ENCODE results near the gene GRIN1. TPM values are rescaled to one million over a fixed set of nuclear protein-coding genes. Genes with fewer than 3 reads are reported as not detected.
A peak's percentile ranks its signal among the peaks of the same experiment; 100 is the strongest.

The GRIN1 gene
- polyA plus RNA-seq, 2 of the 4 experiments (the other 2 are of a cell fraction) = 0.13 to 0.45 TPM

DNA sequence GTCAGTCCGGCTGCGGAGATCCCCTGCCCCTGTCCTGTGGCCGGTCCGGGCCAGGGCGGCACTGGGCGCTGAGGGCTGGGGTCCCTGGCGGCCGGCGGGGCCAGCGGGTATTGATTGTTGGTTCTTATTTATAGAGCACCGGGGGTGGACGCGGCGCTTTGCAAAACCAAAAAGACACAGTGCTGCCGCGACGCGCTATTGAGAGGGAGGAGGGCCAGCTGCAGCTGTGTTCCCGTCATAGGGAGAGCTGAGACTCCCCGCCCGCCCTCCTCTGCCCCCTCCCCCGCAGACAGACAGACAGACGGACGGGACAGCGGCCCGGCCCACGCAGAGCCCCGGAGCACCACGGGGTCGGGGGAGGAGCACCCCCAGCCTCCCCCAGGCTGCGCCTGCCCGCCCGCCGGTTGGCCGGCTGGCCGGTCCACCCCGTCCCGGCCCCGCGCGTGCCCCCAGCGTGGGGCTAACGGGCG, 28.4 kb downstream of the GRIN1 start (continued):
- TF ChIP-seq JUNB (IDR thresholded peaks at IDR 0.05) (no peak), FOSB (CRISPR knock-in tag; IDR thresholded peaks at IDR 0.05) (no peak), CBX8 (IDR thresholded peaks at IDR 0.05) (no peak), MAFK (IDR thresholded peaks at IDR 0.05; ENCODE audit: partially characterized antibody) (no peak), NPAS2 (CRISPR knock-in tag; IDR thresholded peaks at IDR 0.05; ENCODE audit: borderline replicate concordance) (no peak), HOXB5 (CRISPR knock-in tag; IDR thresholded peaks at IDR 0.05) (no peak)

DNA sequence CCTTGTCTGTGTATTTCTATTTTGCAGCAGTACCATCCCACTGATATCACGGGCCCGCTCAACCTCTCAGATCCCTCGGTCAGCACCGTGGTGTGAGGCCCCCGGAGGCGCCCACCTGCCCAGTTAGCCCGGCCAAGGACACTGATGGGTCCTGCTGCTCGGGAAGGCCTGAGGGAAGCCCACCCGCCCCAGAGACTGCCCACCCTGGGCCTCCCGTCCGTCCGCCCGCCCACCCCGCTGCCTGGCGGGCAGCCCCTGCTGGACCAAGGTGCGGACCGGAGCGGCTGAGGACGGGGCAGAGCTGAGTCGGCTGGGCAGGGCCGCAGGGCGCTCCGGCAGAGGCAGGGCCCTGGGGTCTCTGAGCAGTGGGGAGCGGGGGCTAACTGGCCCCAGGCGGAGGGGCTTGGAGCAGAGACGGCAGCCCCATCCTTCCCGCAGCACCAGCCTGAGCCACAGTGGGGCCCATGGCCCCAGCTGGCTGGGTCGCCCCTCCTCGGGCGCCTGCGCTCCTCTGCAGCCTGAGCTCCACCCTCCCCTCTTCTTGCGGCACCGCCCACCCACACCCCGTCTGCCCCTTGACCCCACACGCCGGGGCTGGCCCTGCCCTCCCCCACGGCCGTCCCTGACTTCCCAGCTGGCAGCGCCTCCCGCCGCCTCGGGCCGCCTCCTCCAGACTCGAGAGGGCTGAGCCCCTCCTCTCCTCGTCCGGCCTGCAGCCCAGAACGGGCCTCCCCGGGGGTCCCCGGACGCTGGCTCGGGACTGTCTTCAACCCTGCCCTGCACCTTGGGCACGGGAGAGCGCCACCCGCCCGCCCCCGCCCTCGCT, 29.0 kb downstream of the GRIN1 start:
- peak in 1 of 2 experiments; percentile 77 for DNase-seq (ENCODE audit: low read depth in 1 of 2, low spot score in 1 of 2)
- ChIA-PET POLR2A (interaction anchor here (0.6 to 2.0 kb wide), 9 partner anchors 9 to 81 kb away, joined by 3 to 10 read pairs (median 4); partner anchors contain the start of genes MAN1B1, SSNA1 and TUBB4B), CTCF (interaction anchor here (0.8 to 16.5 kb wide), 8 partner anchors 9 to 69 kb away, joined by 3 to 156 read pairs (median 7); partner anchors contain the start of genes ANAPC2, CYSRT1, RNF224 and SSNA1)
- Histone ChIP-seq H3K9me3 (no peaks in the 10 kb centered on the region), H3K27ac (peak overlapping the region; percentile 59 to 78), H3K4me1 (peaks cover 27% of the 10 kb centered on the region), H3K4me3 (peak overlapping the region; percentile 47), H3K4me2 (peak overlapping the region; percentile 99)
- WGBS (ENCODE audit: missing lambda C conversion rate) = 1% methylated on average over 13 of the region's 57 CpGs
- no peak for FAIRE-seq
- peak; percentile 17 to 57; a peak in 5 of 6 replicates for ATAC-seq
- TF ChIP-seq HOXB13 (CRISPR knock-in tag; IDR thresholded peaks at IDR 0.05; ENCODE audit: low read depth) (no peak), MAX (IDR thresholded peaks at IDR 0.05) (no peak), PHF8 (IDR thresholded peaks at IDR 0.05; ENCODE audit: borderline replicate concordance, low read depth) (no peak), ZSCAN20 (CRISPR knock-in tag; IDR thresholded peaks at IDR 0.05) (no peak), CTCF (IDR thresholded peaks at IDR 0.05) (no peak), CHD4 (IDR thresholded peaks at IDR 0.05; ENCODE audit: borderline replicate concordance) (no peak), FOXS1 (CRISPR knock-in tag; IDR thresholded peaks at IDR 0.05) (no peak), CBX2 (IDR thresholded peaks at IDR 0.05; ENCODE audit: borderline replicate concordance, low read depth) (no peak), POLR2A (IDR thresholded peaks at IDR 0.05; ENCODE audit: low read length) (peak; percentile 12; the same call in 1 of the 2 replicates), ZNF302 (CRISPR knock-in tag; IDR thresholded peaks at IDR 0.05) (no peak), BHLHE40 (IDR thresholded peaks at IDR 0.05; ENCODE audit: low read depth, low read length) (no peak), CHD2 (IDR thresholded peaks at IDR 0.05; ENCODE audit: low read length, partially characterized antibody) (no peak), JUN (IDR thresholded peaks at IDR 0.05) (peak in 1 of 2 experiments; percentile 29; a peak in 1 of 5 replicates), HES2 (IDR thresholded peaks at IDR 0.05) (no peak), NPAS2 (CRISPR knock-in tag; IDR thresholded peaks at IDR 0.05; ENCODE audit: borderline replicate concordance) (no peak)
- TF ChIP-seq, protein P1, sequence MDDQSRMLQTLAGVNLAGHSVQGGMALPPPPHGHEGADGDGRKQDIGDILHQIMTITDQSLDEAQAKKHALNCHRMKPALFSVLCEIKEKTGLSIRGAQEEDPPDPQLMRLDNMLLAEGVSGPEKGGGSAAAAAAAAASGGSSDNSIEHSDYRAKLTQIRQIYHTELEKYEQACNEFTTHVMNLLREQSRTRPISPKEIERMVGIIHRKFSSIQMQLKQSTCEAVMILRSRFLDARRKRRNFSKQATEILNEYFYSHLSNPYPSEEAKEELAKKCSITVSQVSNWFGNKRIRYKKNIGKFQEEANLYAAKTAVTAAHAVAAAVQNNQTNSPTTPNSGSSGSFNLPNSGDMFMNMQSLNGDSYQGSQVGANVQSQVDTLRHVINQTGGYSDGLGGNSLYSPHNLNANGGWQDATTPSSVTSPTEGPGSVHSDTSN (IDR thresholded peaks at IDR 0.05) = 0 out of 2 replicates have a peak, but pooled peaks have one; percentile 25

DNA sequence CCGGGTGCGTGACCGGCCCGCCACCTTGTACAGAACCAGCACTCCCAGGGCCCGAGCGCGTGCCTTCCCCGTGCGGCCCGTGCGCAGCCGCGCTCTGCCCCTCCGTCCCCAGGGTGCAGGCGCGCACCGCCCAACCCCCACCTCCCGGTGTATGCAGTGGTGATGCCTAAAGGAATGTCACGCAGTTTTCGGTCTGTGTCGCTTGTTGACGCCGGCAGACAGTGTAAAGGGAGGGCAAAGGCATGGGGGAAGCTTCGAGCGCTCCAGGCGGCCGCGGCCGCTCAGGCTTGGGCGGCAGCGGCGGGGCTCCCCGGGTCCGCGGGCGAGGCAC, 29.6 kb downstream of the GRIN1 start:
- TF ChIP-seq RAD21 (conservative IDR thresholded peaks at IDR 0.05 in 1 of 2, IDR thresholded peaks at IDR 0.05 in 1 of 2) (no peak), MAX (IDR thresholded peaks at IDR 0.05) (peak; percentile 74)
- Histone ChIP-seq H3K4me3 (peak overlapping the region; percentile 47), H3K9me3 (no peaks in the 10 kb centered on the region), H3K4me2 (peak overlapping the region; percentile 99), H3K27ac (peak overlapping the region; percentile 59 to 78), H3K4me1 (peaks cover 27% of the 10 kb centered on the region)
- ChIA-PET CTCF (interaction anchor here (0.8 to 16.5 kb wide), 8 partner anchors 8 to 68 kb away, joined by 3 to 156 read pairs (median 7); partner anchors contain the start of genes ANAPC2, RNF224 and SSNA1), POLR2A (interaction anchor here (1.1 to 2.0 kb wide), 5 partner anchors 18 to 72 kb away, joined by 3 to 10 read pairs (median 6); partner anchors contain the start of gene TUBB4B)
- FAIRE-seq (no peak), ATAC-seq (peak; percentile 22 to 38; a peak in 4 of 6 replicates), DNase-seq (ENCODE audit: low read depth in 1 of 2, low spot score in 1 of 2) (peak in 1 of 2 experiments; percentile 53)
- 2% methylated on average over 9 of the region's 36 CpGs for WGBS (ENCODE audit: missing lambda C conversion rate)
